Measurements from ENCODE around the gene PRXL2B.

PRXL2B gene

GRCh38 chr1:2639203-2639602, 52.6 kb downstream of the PRXL2B start:
- Histone ChIP-seq H3K9me3 (ENCODE audit: control extremely low read depth in 1 of 5, control insufficient read depth in 4 of 5, insufficient read depth in 2 of 5, low read depth in 1 of 5, low read length in 4 of 5) (peaks cover 0 to 20% (median 15%) of the 10 kb centered on the region in 5 experiments), H3K27me3 (replicated peaks in 2 of 5; ENCODE audit: control insufficient read depth in 4 of 5, insufficient read depth in 5 of 5, low read length in 4 of 5) (peaks cover 0 to 33% (median 2%) of the 10 kb centered on the region in 5 experiments), H3K4me3 (ENCODE audit: control insufficient read depth in 1 of 7, extremely low read depth in 1 of 7, insufficient read depth in 4 of 7, low read depth in 2 of 7, low read length in 6 of 7) (no peak overlapping the region), H3K27ac (ENCODE audit: insufficient read depth in 1 of 2, low read depth in 1 of 2, low read length in 2 of 2, poor library complexity in 1 of 2, severe bottlenecking in 2 of 2) (no peak overlapping the region), H3K36me3 (ENCODE audit: control insufficient read depth in 4 of 4, insufficient read depth in 4 of 4, low read length in 3 of 4) (no peaks in the 10 kb centered on the region), H3K4me1 (ENCODE audit: control extremely low read depth in 1 of 4, control insufficient read depth in 4 of 4, insufficient read depth in 4 of 4, low read length in 3 of 4) (peaks cover 0 to 23% (median 20%) of the 10 kb centered on the region in 4 experiments)
- no peak for DNase-seq
- 80% methylated on average over 7 of the region's 11 CpGs for WGBS (ENCODE audit: insufficient coverage)
- CTCF ChIA-PET, result interaction anchor here (0.6 to 2.0 kb wide), 2 partner anchors 9 to 53 kb away, joined by 3 to 7 read pairs; partner anchors contain the start of gene PRXL2B
- POLR2A ChIA-PET, result no interaction called here

DNA sequence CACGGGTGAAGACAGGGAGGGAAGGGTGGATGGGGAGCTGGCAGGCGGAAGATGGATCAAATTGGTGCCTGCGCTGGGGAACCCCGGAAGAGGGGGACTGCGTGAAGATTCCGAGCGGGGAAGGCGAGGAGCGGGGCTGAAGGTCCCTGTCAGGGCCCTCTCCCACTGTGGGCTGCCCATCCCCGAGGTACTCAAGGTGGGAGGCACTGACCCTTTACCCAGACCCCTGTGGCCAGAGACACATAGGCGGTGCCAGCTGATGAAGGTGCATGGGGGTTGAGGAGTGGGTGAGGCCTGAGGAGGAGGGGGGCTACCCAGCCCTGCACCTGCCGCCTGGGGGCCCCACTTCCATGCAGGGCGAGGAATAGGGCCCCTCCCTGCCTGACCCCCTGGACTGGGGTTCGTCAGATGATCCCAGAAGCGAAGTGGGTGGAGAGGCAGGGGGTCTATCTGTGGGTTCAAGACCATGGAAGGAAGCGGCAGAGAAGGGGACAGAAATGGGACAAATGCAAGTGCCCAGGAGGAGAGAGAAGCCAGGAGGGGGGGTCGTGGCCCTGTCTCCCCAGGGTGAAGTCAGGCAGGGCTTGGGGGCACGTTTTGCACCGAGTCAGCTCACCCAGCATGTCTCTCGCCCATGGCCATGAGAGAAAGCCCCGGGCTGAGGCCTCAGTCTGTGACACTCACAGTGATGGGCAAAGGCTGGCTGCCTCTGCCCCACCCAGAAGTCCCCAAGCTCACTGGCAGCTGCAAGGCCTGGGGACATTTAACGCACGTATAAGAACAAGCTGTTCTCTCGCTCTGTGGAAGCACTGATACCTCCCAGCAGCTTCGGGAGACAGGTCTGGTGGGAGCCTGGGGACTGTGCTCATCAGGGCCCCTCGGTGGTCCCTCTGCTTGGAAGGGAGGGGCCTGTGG, 53.3 kb downstream of the PRXL2B start:
- CTCF ChIA-PET, result interaction anchor here (0.8 to 2.0 kb wide), 2 partner anchors 12 to 54 kb away, joined by 3 to 7 read pairs; partner anchors contain the start of gene PRXL2B
- peaks cover 0 to 20% (median 15%) of the 10 kb centered on the region in 5 experiments for H3K9me3 ChIP-seq (ENCODE audit: control extremely low read depth in 1 of 5, control insufficient read depth in 4 of 5, insufficient read depth in 2 of 5, low read depth in 1 of 5, low read length in 4 of 5)
- 88% methylated on average over 24 of the region's 26 CpGs for WGBS (ENCODE audit: insufficient coverage)
- no peak overlapping the region for H3K27ac ChIP-seq (ENCODE audit: insufficient read depth in 1 of 2, low read depth in 1 of 2, low read length in 2 of 2, poor library complexity in 1 of 2, severe bottlenecking in 2 of 2)
- no peak for DNase-seq
- H3K27me3 ChIP-seq (replicated peaks in 2 of 5; ENCODE audit: control insufficient read depth in 4 of 5, insufficient read depth in 5 of 5, low read length in 4 of 5), result peaks cover 0 to 30% (median 2%) of the 10 kb centered on the region in 5 experiments
- no peak overlapping the region for H3K4me3 ChIP-seq (ENCODE audit: control insufficient read depth in 1 of 7, extremely low read depth in 1 of 7, insufficient read depth in 4 of 7, low read depth in 2 of 7, low read length in 6 of 7)
- POLR2A ChIA-PET, result interaction anchor here (0.7 kb wide), 1 partner anchor 55 kb away, joined by 3 read pairs; no protein-coding TSS in a partner anchor
- peaks cover 0 to 23% (median 20%) of the 10 kb centered on the region in 4 experiments for H3K4me1 ChIP-seq (ENCODE audit: control extremely low read depth in 1 of 4, control insufficient read depth in 4 of 4, insufficient read depth in 4 of 4, low read length in 3 of 4)
- no peaks in the 10 kb centered on the region for H3K36me3 ChIP-seq (ENCODE audit: control insufficient read depth in 4 of 4, insufficient read depth in 4 of 4, low read length in 3 of 4)

DNA sequence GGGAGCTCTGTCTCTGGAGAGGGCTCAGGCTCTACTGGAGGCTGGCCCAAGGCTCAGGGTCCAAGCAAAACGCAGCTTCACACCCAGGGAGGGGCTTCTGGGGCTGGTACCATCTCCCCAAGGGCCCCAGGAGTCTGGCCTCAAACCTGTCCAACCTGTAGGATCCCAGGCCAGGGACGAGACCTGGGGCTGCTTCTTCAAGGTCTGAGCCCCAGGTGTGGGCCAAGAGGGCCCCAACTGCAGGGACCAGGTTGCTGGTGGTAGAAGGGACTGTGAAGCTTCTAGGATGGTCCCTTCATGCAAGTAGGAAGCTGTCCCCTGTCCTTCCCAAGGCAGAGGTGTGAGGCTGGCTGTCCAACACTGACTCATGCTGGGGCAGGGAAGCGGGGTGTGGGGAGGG, 54.0 kb downstream of the PRXL2B start:
- 100% methylated on average over 2 of the region's 3 CpGs for WGBS (ENCODE audit: insufficient coverage)
- peaks cover 0 to 24% (median 2%) of the 10 kb centered on the region in 5 experiments for H3K27me3 ChIP-seq (replicated peaks in 2 of 5; ENCODE audit: control insufficient read depth in 4 of 5, insufficient read depth in 5 of 5, low read length in 4 of 5)
- CTCF ChIA-PET, result interaction anchor here (0.8 kb wide), 1 partner anchor 13 kb away, joined by 3 read pairs; no protein-coding TSS in a partner anchor

More for the DNA sequence above, 54.0 kb downstream of the PRXL2B start:
- Histone ChIP-seq H3K9me3 (ENCODE audit: control extremely low read depth in 1 of 5, control insufficient read depth in 4 of 5, insufficient read depth in 2 of 5, low read depth in 1 of 5, low read length in 4 of 5) (peaks cover 0 to 18% (median 13%) of the 10 kb centered on the region in 5 experiments), H3K27ac (ENCODE audit: insufficient read depth in 1 of 2, low read depth in 1 of 2, low read length in 2 of 2, poor library complexity in 1 of 2, severe bottlenecking in 2 of 2) (no peak overlapping the region), H3K4me1 (ENCODE audit: control extremely low read depth in 1 of 4, control insufficient read depth in 4 of 4, insufficient read depth in 4 of 4, low read length in 3 of 4) (peaks cover 0 to 23% (median 20%) of the 10 kb centered on the region in 4 experiments), H3K36me3 (ENCODE audit: control insufficient read depth in 4 of 4, insufficient read depth in 4 of 4, low read length in 3 of 4) (no peaks in the 10 kb centered on the region), H3K4me3 (ENCODE audit: control insufficient read depth in 1 of 7, extremely low read depth in 1 of 7, insufficient read depth in 4 of 7, low read depth in 2 of 7, low read length in 6 of 7) (no peak overlapping the region)
- POLR2A ChIA-PET, result interaction anchor here (0.7 kb wide), 1 partner anchor 55 kb away, joined by 3 read pairs; no protein-coding TSS in a partner anchor
- DNase-seq, result no peak

All from common myeloid progenitor, CD34-positive (primary cell).